IMR-90 (cell line): ENCODE results near the gene AMOTL1. TPM values are rescaled to one million over a fixed set of nuclear protein-coding genes. Genes with fewer than 3 reads are reported as not detected.
A peak's percentile ranks its signal among the peaks of the same experiment; 100 is the strongest.

Experiments used
- ATAC-seq: fragments of 200-7000 bp; cut with Tn5 transposase; 2 replicates; pipeline ENCODE4 v1.9.1; 2020; ENCODE audit warnings: low read depth, mild to moderate bottlenecking, moderate library complexity
- BruUV-seq: library from RNA; stranded (reverse); fragments of 400-500 nt; replicated peaks from 2 replicates; lab custom pipeline; 2021; lab: Mats Ljungman, UMichigan
- CTCF ChIA-PET: fragments of 300-600 bp; formaldehyde crosslinking; extraction: SDS; loops from one replicate; lab custom pipeline; 2021; ENCODE audit warnings: antibody characterized with exemption; lab: Yijun Ruan, JAX
- POLR2A ChIA-PET: fragments of 300-600 bp; sonication (Branson Sonifier 250); formaldehyde crosslinking; loops from one replicate; lab custom pipeline; 2022; ENCODE audit warnings: antibody characterized with exemption; ENCODE audit not compliant: unreplicated experiment; lab: Charles Lee
- DNase-seq: peaks from one replicate; pipeline ENCODE4 v3.0.0; 2013
- H2AFZ ChIP-seq: replicated peaks from 2 replicates; pipeline ENCODE3; 2013; ENCODE audit warnings: low read length, mild to moderate bottlenecking; ENCODE audit not compliant: poor library complexity
- H2AK5ac ChIP-seq: 2 replicates; pipeline ENCODE4 v1.6.1; 2013; ENCODE audit warnings: low read depth, low read length, inconsistent platforms
- H2AK9ac ChIP-seq: replicated peaks from 2 replicates; pipeline ENCODE3; 2013; ENCODE audit warnings: mild to moderate bottlenecking, low read depth, low read length, moderate library complexity; ENCODE audit not compliant: poor library complexity
- H2BK120ac ChIP-seq: 2 replicates; pipeline ENCODE4 v1.6.1; 2013; ENCODE audit warnings: low read depth, low read length, inconsistent platforms
- H2BK15ac ChIP-seq: 3 replicates; pipeline ENCODE4 v1.6.1; 2013; ENCODE audit warnings: low read depth, low read length, inconsistent platforms
- H2BK20ac ChIP-seq: 2 replicates; pipeline ENCODE4 v1.6.1; 2013; ENCODE audit warnings: low read depth, mild to moderate bottlenecking, inconsistent platforms, low read length, moderate library complexity
- H2BK5ac ChIP-seq: 2 replicates; pipeline ENCODE4 v1.6.1; 2013; ENCODE audit warnings: mild to moderate bottlenecking, low read depth, low read length, inconsistent platforms; ENCODE audit not compliant: poor library complexity, severe bottlenecking
- H3K14ac ChIP-seq: replicated peaks from 2 replicates; pipeline ENCODE4 v1.6.1; 2013; ENCODE audit warnings: low read depth, low read length, inconsistent platforms
- H3K18ac ChIP-seq: 2 replicates; pipeline ENCODE4 v1.6.1; 2013; ENCODE audit warnings: low read depth, low read length, control low read depth
- H3K23ac ChIP-seq: 2 replicates; pipeline ENCODE4 v1.6.1; 2013; ENCODE audit warnings: low read depth, low read length, inconsistent platforms
- H3K27ac ChIP-seq: 2 replicates; pipeline ENCODE4 v1.5.1; 2013; ENCODE audit warnings: mild to moderate bottlenecking, control low read depth, low read length; ENCODE audit not compliant: insufficient read depth
- H3K27me3 ChIP-seq: 2 replicates; pipeline ENCODE4 v1.6.1; 2013; ENCODE audit warnings: low read length; ENCODE audit not compliant: control insufficient read depth, insufficient read depth
- H3K36me3 ChIP-seq: 2 replicates; pipeline ENCODE4 v1.6.1; 2013; ENCODE audit warnings: low read length, mixed read lengths; ENCODE audit not compliant: control insufficient read depth, insufficient read depth
- H3K4ac ChIP-seq: 2 replicates; pipeline ENCODE4 v1.6.1; 2013; ENCODE audit warnings: low read depth, low read length, inconsistent platforms
- H3K4me1 ChIP-seq: 2 replicates; pipeline ENCODE4 v1.6.1; 2013; ENCODE audit warnings: low read length, mixed read lengths; ENCODE audit not compliant: control insufficient read depth, insufficient read depth
- H3K4me2 ChIP-seq: 2 replicates; pipeline ENCODE4 v1.6.1; 2013; ENCODE audit warnings: low read depth, mild to moderate bottlenecking, control low read depth, low read length, moderate library complexity
- H3K4me3 ChIP-seq: 2 replicates; pipeline ENCODE4 v1.5.1; 2013; ENCODE audit warnings: low read depth, mild to moderate bottlenecking, control low read depth, low read length, moderate library complexity; ENCODE audit not compliant: insufficient read depth
- H3K56ac ChIP-seq: 2 replicates; pipeline ENCODE4 v1.6.1; 2013; ENCODE audit warnings: low read length, inconsistent platforms; ENCODE audit not compliant: insufficient read depth; ENCODE audit errors: extremely low read depth
- H3K79me1 ChIP-seq, 2 experiments: 2 replicates each; pipeline ENCODE4 v1.6.1; 2013; ENCODE audit warnings: low read length in 2 of 2, inconsistent platforms in 1 of 2, low read depth in 1 of 2
- H3K9ac ChIP-seq: 2 replicates; pipeline ENCODE4 v1.6.1; 2013; ENCODE audit warnings: low read depth, low read length, control low read depth
- H3K9me1 ChIP-seq: 2 replicates; pipeline ENCODE4 v1.6.1; 2013; ENCODE audit warnings: low read length, inconsistent platforms; ENCODE audit not compliant: insufficient read depth
- H3K9me3 ChIP-seq: 2 replicates; pipeline ENCODE4 v1.6.1; 2013; ENCODE audit warnings: low read length; ENCODE audit not compliant: control insufficient read depth, insufficient read depth
- H4K20me1 ChIP-seq: 2 replicates; pipeline ENCODE4 v1.6.1; 2013; ENCODE audit warnings: low read length, inconsistent platforms; ENCODE audit not compliant: insufficient read depth
- H4K5ac ChIP-seq: 2 replicates; pipeline ENCODE4 v1.6.1; 2013; ENCODE audit warnings: mild to moderate bottlenecking, low read depth, low read length, control low read depth
- H4K8ac ChIP-seq, 2 experiments: 2 replicates each; pipeline ENCODE4 v1.6.1; 2013; ENCODE audit warnings: low read depth in 2 of 2, low read length in 2 of 2, control low read depth in 1 of 2, inconsistent platforms in 1 of 2
- H4K91ac ChIP-seq: 2 replicates; pipeline ENCODE4 v1.6.1; 2013; ENCODE audit warnings: low read depth, low read length, inconsistent platforms; ENCODE audit not compliant: insufficient read depth
- BHLHE40 ChIP-seq: fragments of 150-350 bp; IDR thresholded peaks from 2 replicates; pipeline ENCODE4 v1.6.1; 2016; ENCODE audit warnings: mild to moderate bottlenecking, low read depth, low read length
- CEBPB ChIP-seq: IDR thresholded peaks from 2 replicates; pipeline ENCODE4 v1.6.1; 2012; ENCODE audit warnings: low read depth, low read length, improper control_type of control experiment
- CHD1 ChIP-seq: IDR thresholded peaks from 2 replicates; pipeline ENCODE4 v1.6.1; 2012; ENCODE audit warnings: low read depth, low read length, improper control_type of control experiment
- CTCF ChIP-seq: conservative IDR thresholded peaks from 2 replicates; pipeline ENCODE4 v1.5.1; 2012; ENCODE audit warnings: mild to moderate bottlenecking, low read depth, low read length, improper control_type of control experiment
- FOS ChIP-seq: fragments of 150-350 bp; IDR thresholded peaks from 2 replicates; pipeline ENCODE4 v1.6.1; 2016; ENCODE audit warnings: low read depth, low read length
- MAFK ChIP-seq: IDR thresholded peaks from 2 replicates; pipeline ENCODE4 v1.6.1; 2012; ENCODE audit warnings: low read depth, low read length, improper control_type of control experiment
- MAZ ChIP-seq: IDR thresholded peaks from 2 replicates; pipeline ENCODE4 v1.6.1; 2012; ENCODE audit warnings: low read depth, mild to moderate bottlenecking, low read length, improper control_type of control experiment, moderate library complexity, borderline replicate concordance
- NFE2L2 ChIP-seq: fragments of 150-350 bp; IDR thresholded peaks from 2 replicates; pipeline ENCODE4 v1.6.1; 2016; ENCODE audit warnings: low read depth, mild to moderate bottlenecking, low read length
- RAD21 ChIP-seq: IDR thresholded peaks from 2 replicates; pipeline ENCODE4 v1.6.1; 2012; ENCODE audit warnings: low read length, improper control_type of control experiment
- RCOR1 ChIP-seq: IDR thresholded peaks from 2 replicates; pipeline ENCODE4 v1.6.1; 2012; ENCODE audit warnings: mild to moderate bottlenecking, low read length, improper control_type of control experiment; ENCODE audit not compliant: insufficient replicate concordance
- RFX5 ChIP-seq: IDR thresholded peaks from 2 replicates; pipeline ENCODE4 v1.8.0; 2012; ENCODE audit warnings: low read depth, mild to moderate bottlenecking, low read length, moderate library complexity
- SMC3 ChIP-seq: fragments of 150-350 bp; IDR thresholded peaks from 2 replicates; pipeline ENCODE4 v1.6.1; 2016; ENCODE audit warnings: low read depth, mild to moderate bottlenecking, antibody characterized with exemption, low read length, moderate library complexity
- WGBS, 2 experiments: methylation state at CpG; one replicate each; pipeline versions ENCODE4 v1.1.5 to v1.1.7; 2013; ENCODE audit warnings: missing lambda C conversion rate in 2 of 2; ENCODE audit not compliant: insufficient read length in 1 of 2; ENCODE audit errors: extremely low coverage in 2 of 2; 5-methylcytosine and 5-hydroxymethylcytosine counted together
- dilution Hi-C: fragments of 300-500 bp; cut with HindIII; formaldehyde crosslinking; loops from one replicate; pipeline ENCODE4 v1.14.3; 2018; ENCODE audit warnings: low sequenced_read_pairs; ENCODE audit not compliant: unreplicated experiment
- in situ Hi-C: fragments of 300-500 bp; cut with MboI; formaldehyde crosslinking; loops from 3 replicates; pipeline ENCODE4 v1.14.3; 2019; ENCODE audit warnings: low sequenced_read_pairs, inconsistent platforms, mixed read lengths
- intact Hi-C: fragments of 100-400 bp; cut with micrococcal nuclease; formaldehyde crosslinking; loops from 2 replicates; pipeline ENCODE4 v1.10.0; 2022
- polyA plus RNA-seq, 3 experiments: library from polyadenylated mRNA; depleted of rRNA; stranded (reverse); fragments of >200 nt; gene quantifications; 2 replicates each; pipeline ENCODE4 v1.2.3, GENCODE V29; 2012; ENCODE audit warnings: low replicate concordance in 1 of 3
- total RNA-seq: library from RNA; depleted of rRNA; stranded (reverse); fragments of >200 nt; gene quantifications from 2 replicates; pipeline ENCODE4 v1.2.3, GENCODE V29; 2012
- TF ChIP-seq, protein P1 (sequence below): fragments of 150-350 bp; IDR thresholded peaks from 2 replicates; pipeline ENCODE4 v1.6.1; 2017; ENCODE audit warnings: mild to moderate bottlenecking, antibody characterized with exemption, low read length, low read depth

Gene AMOTL1
- total and polyA plus RNA-seq, 2 of the 4 experiments (the other 2 are of a cell fraction): 18.6 to 49.5 TPM

DNA sequence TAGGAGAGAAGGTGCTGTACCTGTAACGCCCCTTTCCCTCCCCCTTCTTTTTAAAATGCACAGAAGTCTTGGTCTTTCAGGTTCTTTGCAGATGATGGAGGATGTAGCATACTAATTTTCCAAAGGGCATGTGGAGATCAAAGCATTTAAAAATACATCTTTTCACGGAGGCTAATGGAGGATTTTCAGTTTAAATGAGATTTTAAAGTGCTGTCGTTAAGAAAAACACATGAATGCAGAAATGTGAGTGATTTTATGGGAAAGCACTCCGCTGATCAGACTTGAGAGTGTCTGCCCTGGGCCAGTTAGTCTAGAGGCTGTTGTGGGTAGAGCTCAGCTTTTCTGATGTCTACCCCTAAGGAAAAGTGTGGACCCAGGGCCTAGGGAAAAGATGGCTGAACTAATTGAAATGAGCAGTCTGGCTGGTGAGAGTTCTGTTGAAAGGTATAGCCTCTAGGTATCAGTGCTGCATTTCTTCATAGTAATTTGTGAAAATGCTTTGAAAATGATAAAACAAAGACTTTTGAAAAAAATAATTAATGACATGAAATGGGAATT, 2.5 kb downstream of the AMOTL1 start (continued):
- TF ChIP-seq FOS: no peak

- dilution Hi-C loops: no loop called here
- Histone ChIP-seq H3K9me1 (peaks cover 25% of the 10 kb centered on the region), H3K4ac (no peak overlapping the region), H3K4me3 (no peak overlapping the region), H2AK5ac (no peak overlapping the region), H4K8ac (no peak overlapping the region), H3K56ac (no peak overlapping the region), H2BK20ac (no peak overlapping the region), H2BK120ac (no peak overlapping the region), H3K14ac (0 out of 2 replicates have a peak overlapping the region, but pooled peaks have one; percentile 3), H3K36me3 (no peaks in the 10 kb centered on the region), H2BK15ac (no peak overlapping the region), H3K4me1 (peaks cover 23% of the 10 kb centered on the region), H3K27ac (no peak overlapping the region), H4K20me1 (peaks cover 56% of the 10 kb centered on the region), H3K27me3 (no peaks in the 10 kb centered on the region), H3K4me2 (no peak overlapping the region), H2AK9ac (no peak overlapping the region), H3K18ac (no peak overlapping the region), H3K9me3 (no peaks in the 10 kb centered on the region), H4K5ac (no peak overlapping the region), H3K79me1 (peaks cover 24 to 65% of the 10 kb centered on the region in 2 experiments), H2AFZ (no peak overlapping the region), H2BK5ac (no peak overlapping the region), H4K91ac (no peak overlapping the region), H3K9ac (no peak overlapping the region), H3K23ac (peak overlapping the region; percentile 51; the same call in 1 of the 2 replicates)
- DNase-seq (no peak), ATAC-seq (no peak)
- no CpG with 5 or more reads among the region's 2 CpGs for WGBS, 2 experiments
- BruUV-seq: no TSS peak
- in situ Hi-C loops: loop anchor here (25.0 kb wide), 1 partner anchor 634 kb away; the partner anchor contains the start of gene PANX1
- intact Hi-C loops: no loop called here
- POLR2A ChIA-PET: interaction anchor here (0.6 kb wide), 1 partner anchor 149 kb away, joined by 3 read pairs; no protein-coding TSS in a partner anchor
- CTCF ChIA-PET: interaction anchor here (0.9 kb wide), 1 partner anchor 9 kb away, joined by 3 read pairs; no protein-coding TSS in a partner anchor
- no peak for TF ChIP-seq BHLHE40
- TF ChIP-seq SMC3: no peak
- TF ChIP-seq CHD1: no peak
- TF ChIP-seq RFX5: no peak
- TF ChIP-seq RCOR1: no peak
- no peak for TF ChIP-seq CEBPB
- no peak for TF ChIP-seq RAD21
- TF ChIP-seq MAZ: no peak
- TF ChIP-seq NFE2L2: no peak
- TF ChIP-seq, protein P1, sequence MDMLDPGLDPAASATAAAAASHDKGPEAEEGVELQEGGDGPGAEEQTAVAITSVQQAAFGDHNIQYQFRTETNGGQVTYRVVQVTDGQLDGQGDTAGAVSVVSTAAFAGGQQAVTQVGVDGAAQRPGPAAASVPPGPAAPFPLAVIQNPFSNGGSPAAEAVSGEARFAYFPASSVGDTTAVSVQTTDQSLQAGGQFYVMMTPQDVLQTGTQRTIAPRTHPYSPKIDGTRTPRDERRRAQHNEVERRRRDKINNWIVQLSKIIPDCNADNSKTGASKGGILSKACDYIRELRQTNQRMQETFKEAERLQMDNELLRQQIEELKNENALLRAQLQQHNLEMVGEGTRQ: no peak
- TF ChIP-seq MAFK: no peak
- TF ChIP-seq CTCF: no peak
These were observed 3.2 kb downstream of the AMOTL1 start for GRCh38 chr11:94771390-94771789.
